Upper lobe of left lung (tissue), 4 donors: ENCODE results near the gene SAFB.
"Not testable (repeated sequence)": the region's sequence is repeated elsewhere in the genome, so short reads cannot be mapped to it uniquely, and the experiment has no call there.

ENCODE experiments used
- CTCF ChIP-seq, 6 experiments: fragments of 450-650 bp in 4 of 6; fragments of 200-600 bp in 2 of 6; sonication (generic) in 2 of 6; IDR thresholded peaks; one replicate each; pipeline ENCODE4 v1.5.1; 2016 to 2019; ENCODE audit warnings: antibody characterized with exemption in 6 of 6
- POLR2AphosphoS5 ChIP-seq, 2 donors: sonication (generic); formaldehyde crosslinking; IDR thresholded peaks; one replicate each; pipeline ENCODE4 v1.5.1; 2017; ENCODE audit warnings: antibody characterized with exemption in 2 of 2

- TF ChIP-seq POLR2AphosphoS5, CTCF (IDR thresholded peaks at IDR 0.05): not testable (repeated sequence)
Observed at GRCh38 chr19:5608766-5609165, 14.1 kb upstream of the SAFB start.
